NT2/D1 (cell line): ENCODE measurements around the gene CACNA2D1.

ENCODE experiments used
- SUZ12 ChIP-seq: IDR thresholded peaks from 2 replicates; pipeline ENCODE4 v1.6.1; 2011; ENCODE audit not compliant: insufficient read length, insufficient read depth; ENCODE audit errors: extremely low read depth
- YY1 ChIP-seq: IDR thresholded peaks from 2 replicates; pipeline ENCODE4 v1.6.1; 2011; ENCODE audit not compliant: insufficient read length, insufficient read depth
- ZNF274 ChIP-seq: IDR thresholded peaks from 2 replicates; pipeline ENCODE4 v1.6.1; 2011; ENCODE audit warnings: mild to moderate bottlenecking, low read depth, low read length

DNA sequence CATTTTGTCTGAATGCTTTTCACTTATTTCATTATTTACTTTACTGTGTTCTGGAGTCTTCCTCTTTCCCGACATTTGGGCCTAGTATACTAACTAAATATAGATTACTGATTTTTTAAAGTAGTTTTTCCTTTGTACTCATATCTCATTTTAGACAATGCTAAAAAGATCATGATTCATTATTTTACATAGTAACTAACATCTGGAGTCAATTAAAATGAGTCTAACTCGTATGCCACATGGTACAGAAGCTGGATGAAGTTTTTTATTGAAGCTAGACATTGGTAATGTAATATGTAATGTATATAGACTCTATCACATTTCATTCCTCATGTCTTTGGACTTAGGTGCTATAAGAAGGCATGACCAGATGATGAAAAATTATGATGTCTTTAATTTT, 517.4 kb downstream of the CACNA2D1 start:
- TF ChIP-seq YY1 (no peak), SUZ12 (no peak), ZNF274 (no peak)
